Measurements from ENCODE around the gene TEPSIN. TPM values are rescaled to one million over a fixed set of nuclear protein-coding genes. Genes with fewer than 3 reads are reported as not detected.

Gene TEPSIN
- total RNA-seq, 4 donors from 2014 or later = 61.2 to 336 (median 121) TPM

DNA sequence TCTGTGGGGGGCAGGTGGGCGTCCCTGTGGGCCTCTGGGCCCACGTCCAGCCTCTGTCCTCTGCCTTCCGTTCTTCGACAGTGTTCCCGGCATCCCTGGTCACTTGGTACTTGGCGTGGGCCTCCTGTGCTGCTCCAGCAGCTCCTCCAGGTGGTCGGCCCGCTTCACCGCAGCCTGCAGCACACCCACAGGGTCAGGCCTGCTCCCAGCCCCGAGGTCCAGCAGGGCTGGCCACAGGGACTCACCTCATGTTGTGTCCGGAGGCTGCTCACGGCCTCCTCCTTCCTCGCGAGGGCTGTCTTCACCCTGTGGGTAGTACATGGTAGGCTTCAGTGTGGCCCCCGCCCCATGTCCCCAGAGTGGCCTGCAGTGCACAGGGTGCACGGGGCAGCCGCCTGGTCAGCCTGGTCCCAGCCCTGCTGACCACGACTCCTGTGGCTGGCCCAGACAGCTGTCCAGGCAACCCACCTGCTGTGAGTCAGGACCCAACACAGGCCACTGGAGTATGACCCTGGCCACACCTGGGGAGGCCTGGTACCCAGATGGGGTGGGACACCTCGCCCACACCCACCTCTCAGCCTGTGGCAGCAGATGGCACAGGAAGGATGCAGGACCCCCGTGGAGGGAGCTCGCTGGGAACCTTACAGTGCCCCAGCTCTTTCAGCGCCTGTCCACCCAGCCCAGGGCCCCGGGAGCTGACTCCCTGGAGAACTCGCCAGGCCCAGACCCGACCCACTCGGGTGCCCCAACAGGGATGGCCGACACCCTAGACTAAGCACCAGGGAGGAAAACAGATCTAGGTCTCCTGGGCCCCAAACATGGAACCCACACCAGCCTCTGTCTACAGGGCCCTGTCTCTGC is 49.0 kb downstream of the TEPSIN start:
- H3K4me1 ChIP-seq = no peaks in the 10 kb centered on the region
- H3K9me3 ChIP-seq = no peaks in the 10 kb centered on the region
- in situ Hi-C loops (cut with MboI; ENCODE audit: low pct_ligation_motif_present in 1 of 4, low pct_unique_long_range_greater_than_20kb in 1 of 4, low sequenced_read_pairs in 3 of 4) (no loop called here), intact Hi-C loops (cut with DNase I; ENCODE audit: low total_unique reads) (no loop called here)
- no peak for DNase-seq
- H3K4me3 ChIP-seq = no peak overlapping the region
- H3K36me3 ChIP-seq = no peaks in the 10 kb centered on the region
- no peak overlapping the region for H3K27ac ChIP-seq
- H3K27me3 ChIP-seq = peaks cover 1% of the 10 kb centered on the region
- TF ChIP-seq POLR2A (IDR thresholded peaks at IDR 0.05) (no peak), EP300 (IDR thresholded peaks at IDR 0.05; ENCODE audit: low read depth) (no peak), POLR2AphosphoS5 (IDR thresholded peaks at IDR 0.05) (no peak)
- TF ChIP-seq, protein P1, sequence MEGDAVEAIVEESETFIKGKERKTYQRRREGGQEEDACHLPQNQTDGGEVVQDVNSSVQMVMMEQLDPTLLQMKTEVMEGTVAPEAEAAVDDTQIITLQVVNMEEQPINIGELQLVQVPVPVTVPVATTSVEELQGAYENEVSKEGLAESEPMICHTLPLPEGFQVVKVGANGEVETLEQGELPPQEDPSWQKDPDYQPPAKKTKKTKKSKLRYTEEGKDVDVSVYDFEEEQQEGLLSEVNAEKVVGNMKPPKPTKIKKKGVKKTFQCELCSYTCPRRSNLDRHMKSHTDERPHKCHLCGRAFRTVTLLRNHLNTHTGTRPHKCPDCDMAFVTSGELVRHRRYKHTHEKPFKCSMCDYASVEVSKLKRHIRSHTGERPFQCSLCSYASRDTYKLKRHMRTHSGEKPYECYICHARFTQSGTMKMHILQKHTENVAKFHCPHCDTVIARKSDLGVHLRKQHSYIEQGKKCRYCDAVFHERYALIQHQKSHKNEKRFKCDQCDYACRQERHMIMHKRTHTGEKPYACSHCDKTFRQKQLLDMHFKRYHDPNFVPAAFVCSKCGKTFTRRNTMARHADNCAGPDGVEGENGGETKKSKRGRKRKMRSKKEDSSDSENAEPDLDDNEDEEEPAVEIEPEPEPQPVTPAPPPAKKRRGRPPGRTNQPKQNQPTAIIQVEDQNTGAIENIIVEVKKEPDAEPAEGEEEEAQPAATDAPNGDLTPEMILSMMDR (IDR thresholded peaks at IDR 0.05) = no peak
- WGBS, 2 donors (ENCODE audit: low coverage in 1 of 2) = 81% methylated on average over 14 of the region's 27 CpGs; no CpG with 5 or more reads in 1 of the 2 donors

DNA sequence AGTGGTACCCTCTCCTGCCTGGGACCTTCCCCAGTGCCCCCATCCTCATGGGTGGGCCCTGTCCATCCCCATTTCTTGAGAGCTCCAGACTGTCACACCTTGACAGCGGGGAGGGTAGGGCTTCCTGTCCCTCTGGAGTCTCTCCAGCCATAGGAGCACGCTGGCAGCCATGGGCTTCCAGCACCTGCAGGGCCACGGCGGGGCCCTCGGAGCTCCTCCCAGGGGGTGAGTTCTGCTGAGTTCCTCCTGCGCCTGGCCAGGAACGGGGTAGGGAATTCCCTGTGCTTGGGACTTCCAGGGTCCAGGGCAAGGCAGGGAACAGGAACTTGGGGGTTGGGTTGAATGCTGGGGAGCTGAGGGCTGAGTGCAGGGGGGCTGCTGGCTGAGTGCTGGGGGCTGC is 49.8 kb downstream of the TEPSIN start:
- TF ChIP-seq EP300 (IDR thresholded peaks at IDR 0.05; ENCODE audit: low read depth) (no peak), POLR2A (IDR thresholded peaks at IDR 0.05) (no peak), POLR2AphosphoS5 (IDR thresholded peaks at IDR 0.05) (no peak)
- TF ChIP-seq, protein P1 (IDR thresholded peaks at IDR 0.05) = no peak
- no peak overlapping the region for H3K27ac ChIP-seq
- DNase-seq = no peak
- in situ Hi-C loops (cut with MboI; ENCODE audit: low pct_ligation_motif_present in 1 of 4, low pct_unique_long_range_greater_than_20kb in 1 of 4, low sequenced_read_pairs in 3 of 4) = no loop called here
- WGBS, 2 donors (ENCODE audit: low coverage in 1 of 2) = 100% methylated on average over 3 of the region's 7 CpGs; no CpG with 5 or more reads in 1 of the 2 donors
- H3K4me3 ChIP-seq = no peak overlapping the region
- intact Hi-C loops (cut with DNase I; ENCODE audit: low total_unique reads) = no loop called here
- no peaks in the 10 kb centered on the region for H3K36me3 ChIP-seq
- H3K9me3 ChIP-seq = no peaks in the 10 kb centered on the region
- no peaks in the 10 kb centered on the region for H3K4me1 ChIP-seq
- H3K27me3 ChIP-seq = peaks cover 10% of the 10 kb centered on the region

DNA sequence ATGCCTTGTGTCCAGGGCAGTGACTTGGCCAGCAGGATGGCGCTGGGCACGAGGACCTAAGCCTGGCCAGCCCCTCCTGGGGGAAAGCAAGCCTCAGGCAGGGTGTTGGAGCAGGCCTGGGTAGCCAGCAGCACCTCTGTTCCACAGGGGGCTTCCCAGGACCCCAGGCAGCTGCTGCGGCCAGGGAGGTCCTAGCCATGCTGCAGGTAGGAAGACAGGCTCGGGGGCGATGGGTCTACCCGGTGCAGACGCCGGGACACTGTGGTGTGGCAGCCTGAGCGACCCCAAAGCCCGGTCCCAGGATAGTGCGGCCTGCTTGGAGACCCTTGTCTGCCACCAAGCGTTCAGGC is 50.4 kb downstream of the TEPSIN start:
- Histone ChIP-seq H3K9me3 (no peaks in the 10 kb centered on the region), H3K4me3 (no peak overlapping the region), H3K27ac (no peak overlapping the region), H3K36me3 (no peaks in the 10 kb centered on the region), H3K4me1 (no peaks in the 10 kb centered on the region), H3K27me3 (peaks cover 16% of the 10 kb centered on the region)
- WGBS, 2 donors (ENCODE audit: low coverage in 1 of 2) = 90% methylated on average over 3 of the region's 12 CpGs; no CpG with 5 or more reads in 1 of the 2 donors
- no peak for DNase-seq
- TF ChIP-seq POLR2A (IDR thresholded peaks at IDR 0.05) = no peak
- no peak for TF ChIP-seq EP300 (IDR thresholded peaks at IDR 0.05; ENCODE audit: low read depth)
- TF ChIP-seq, protein P1 (IDR thresholded peaks at IDR 0.05) = no peak
- TF ChIP-seq POLR2AphosphoS5 (IDR thresholded peaks at IDR 0.05) = no peak
- intact Hi-C loops (cut with DNase I; ENCODE audit: low total_unique reads) = no loop called here
- in situ Hi-C loops (cut with MboI; ENCODE audit: low pct_ligation_motif_present in 1 of 4, low pct_unique_long_range_greater_than_20kb in 1 of 4, low sequenced_read_pairs in 3 of 4) = no loop called here

DNA sequence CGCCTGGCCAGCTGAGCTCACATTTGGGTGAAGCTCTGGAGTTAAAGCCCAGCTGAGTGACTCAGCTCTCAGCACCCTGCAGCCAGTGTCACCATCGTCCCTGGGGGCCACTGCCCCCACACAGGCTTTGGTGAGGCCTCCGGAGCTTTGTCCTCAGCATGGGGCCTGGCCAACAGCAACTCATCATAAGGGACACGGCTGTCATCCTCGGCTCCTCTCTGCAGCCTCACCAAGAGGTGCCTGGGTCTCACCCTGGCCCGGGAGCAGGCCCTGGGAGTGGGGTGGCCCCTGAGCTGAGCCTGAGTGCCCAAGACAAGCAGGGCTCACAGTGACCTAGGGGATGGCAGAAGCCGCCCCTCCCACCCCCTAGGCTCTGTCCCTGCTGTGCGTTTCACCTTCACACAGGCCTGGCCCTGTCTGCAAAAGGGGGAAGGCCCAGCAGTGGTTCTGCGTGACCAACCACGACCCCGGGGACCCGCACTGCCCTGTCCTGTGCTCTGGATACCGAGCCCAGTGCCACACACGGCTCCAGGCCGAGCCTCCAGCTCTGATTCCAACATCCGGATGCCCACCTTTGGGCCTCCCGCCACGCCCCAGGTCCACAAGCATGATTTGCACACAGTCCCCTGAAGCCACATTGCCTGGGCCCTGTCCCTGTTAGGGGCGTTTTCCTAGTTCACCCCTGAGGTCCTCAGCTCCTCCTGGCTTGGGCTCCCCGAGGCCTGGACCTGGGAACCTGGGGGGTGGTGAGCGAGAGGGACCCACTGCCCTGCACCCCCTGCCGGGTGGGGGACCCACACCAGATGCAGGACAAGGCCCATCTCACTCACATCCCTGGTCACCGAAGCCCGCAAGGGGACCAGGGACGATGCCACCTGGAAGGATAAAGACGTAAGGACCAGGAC is 51.0 kb downstream of the TEPSIN start:
- Histone ChIP-seq H3K27me3 (peaks cover 20% of the 10 kb centered on the region), H3K4me1 (no peaks in the 10 kb centered on the region), H3K36me3 (no peaks in the 10 kb centered on the region), H3K27ac (no peak overlapping the region), H3K4me3 (no peak overlapping the region), H3K9me3 (no peaks in the 10 kb centered on the region)
- 86 to 100% methylated on average over 1 to 26 of the region's 26 CpGs for WGBS, 2 donors (ENCODE audit: low coverage in 1 of 2)
- DNase-seq = no peak
- intact Hi-C loops (cut with DNase I; ENCODE audit: low total_unique reads) = no loop called here
- in situ Hi-C loops (cut with MboI; ENCODE audit: low pct_ligation_motif_present in 1 of 4, low pct_unique_long_range_greater_than_20kb in 1 of 4, low sequenced_read_pairs in 3 of 4) = no loop called here
- TF ChIP-seq POLR2AphosphoS5 (IDR thresholded peaks at IDR 0.05) (no peak), EP300 (IDR thresholded peaks at IDR 0.05; ENCODE audit: low read depth) (no peak), POLR2A (IDR thresholded peaks at IDR 0.05) (no peak)
- TF ChIP-seq, protein P1 (IDR thresholded peaks at IDR 0.05) = no peak

All from transverse colon (tissue), 4 donors.